HepG2 (cell line): ENCODE measurements around the gene LIN7A. TPM values are rescaled to one million over a fixed set of nuclear protein-coding genes. Genes with fewer than 3 reads are reported as not detected.

Experiments
- ATAC-seq: fragments of 200-7000 bp; cut with Tn5 transposase; 3 replicates; pipeline ENCODE4 v1.9.1; 2020; ENCODE audit warnings: mild to moderate bottlenecking, moderate library complexity
- BruUV-seq: library from RNA; stranded (reverse); fragments of 400-500 nt; replicated peaks from 2 replicates; lab custom pipeline; 2021; lab: Mats Ljungman, UMichigan
- CTCF ChIA-PET: fragments of 300-600 bp; formaldehyde crosslinking; extraction: SDS; loops from one replicate; lab custom pipeline; 2021; ENCODE audit warnings: low total read pairs, inconsistent platforms, low intra/inter-chr PET ratio; lab: Yijun Ruan, JAX
- POLR2A ChIA-PET: fragments of 350-600 bp; sonication (Branson Sonifier 250); formaldehyde crosslinking; loops from one replicate; lab custom pipeline; 2020; ENCODE audit warnings: antibody characterized with exemption, inconsistent platforms; lab: Yijun Ruan, JAX
- DNase-seq: peaks from one replicate; pipeline ENCODE4 v3.0.0-alpha.2; 2015; ENCODE audit warnings: low spot score
- FAIRE-seq: peaks from 3 replicates; lab custom pipeline; 2011; peaks lifted over from hg19 to GRCh38; lab: Jason Lieb, UNC
- H2AFZ ChIP-seq: one replicate; pipeline ENCODE4 v1.6.1; 2011; ENCODE audit warnings: low read length, inconsistent platforms
- H3K27ac ChIP-seq: fragments of 300-600 bp; 3 replicates; pipeline ENCODE4 v1.8.0; 2011; ENCODE audit warnings: mixed run types, mild to moderate bottlenecking, mixed read lengths, low read length, inconsistent platforms; ENCODE audit not compliant: insufficient read depth; ENCODE audit errors: extremely low read length
- H3K27me3 ChIP-seq, 2 experiments: fragments of 200-600 bp in 1 of 2; 2 replicates in 1 of 2; 3 replicates in 1 of 2; pipeline versions ENCODE4 v1.6.0 to v1.8.0; 2011; ENCODE audit warnings: low read length in 2 of 2, mild to moderate bottlenecking in 2 of 2, moderate library complexity in 2 of 2, inconsistent platforms in 1 of 2; ENCODE audit not compliant: insufficient read depth in 2 of 2, control insufficient read depth in 1 of 2
- H3K36me3 ChIP-seq, 2 experiments: fragments of 200-600 bp in 1 of 2; replicated peaks in 1 of 2; 2 replicates in 1 of 2; 3 replicates in 1 of 2; pipeline versions ENCODE4 v1.5.1 to v1.8.0; 2011; ENCODE audit warnings: low read length in 2 of 2, inconsistent platforms in 1 of 2; ENCODE audit not compliant: insufficient read depth in 2 of 2, control insufficient read depth in 1 of 2
- H3K4me1 ChIP-seq: 2 replicates; pipeline ENCODE4 v1.5.1; 2012; ENCODE audit warnings: low read length, inconsistent platforms; ENCODE audit not compliant: insufficient read depth
- H3K4me2 ChIP-seq: 2 replicates; pipeline ENCODE4 v1.6.0; 2011; ENCODE audit warnings: low read depth, low read length, inconsistent platforms
- H3K4me3 ChIP-seq, 3 experiments: fragments of 200-600 bp in 1 of 3; sonication (generic), shearing (Covaris generic) in 1 of 3; replicated peaks in 1 of 3; 2 replicates each; pipeline ENCODE4 v1.5.1; 2011 to 2016; ENCODE audit warnings: low read length in 3 of 3, inconsistent platforms in 2 of 3, low read depth in 2 of 3, mild to moderate bottlenecking in 2 of 3, control low read depth in 1 of 3, mixed read lengths in 1 of 3; ENCODE audit not compliant: insufficient read depth in 1 of 3
- H3K79me2 ChIP-seq: one replicate; pipeline ENCODE4 v1.6.1; 2011; ENCODE audit warnings: low read length, inconsistent platforms; ENCODE audit not compliant: insufficient read depth
- H3K9ac ChIP-seq: 2 replicates; pipeline ENCODE4 v1.6.0; 2011; ENCODE audit warnings: mild to moderate bottlenecking, low read depth, low read length, inconsistent platforms; ENCODE audit not compliant: insufficient read depth
- H3K9me3 ChIP-seq: 2 replicates; pipeline ENCODE4 v1.5.1; 2012; ENCODE audit warnings: mild to moderate bottlenecking, low read length
- H4K20me1 ChIP-seq: 2 replicates; pipeline ENCODE4 v1.6.0; 2011; ENCODE audit warnings: inconsistent platforms, mild to moderate bottlenecking, low read length, moderate library complexity; ENCODE audit not compliant: insufficient read depth
- CREB3 ChIP-seq: sonication (generic); formaldehyde crosslinking; IDR thresholded peaks from 2 replicates; pipeline ENCODE4 v1.5.0; 2020; ENCODE audit warnings: missing genetic modification reagents
- ELF3 ChIP-seq: IDR thresholded peaks from 2 replicates; pipeline ENCODE4 v1.6.1; 2016; ENCODE audit warnings: missing genetic modification reagents, missing compliant biosample characterization
- FOXJ3 ChIP-seq: sonication (generic); formaldehyde crosslinking; IDR thresholded peaks from 2 replicates; pipeline ENCODE4 v1.4.0; 2020; ENCODE audit warnings: missing genetic modification reagents, mild to moderate bottlenecking, borderline replicate concordance
- FOXK2 ChIP-seq: fragments of 450-650 bp; IDR thresholded peaks from 2 replicates; pipeline ENCODE4 v1.6.1; 2016
- HHEX ChIP-seq: IDR thresholded peaks from 2 replicates; pipeline ENCODE4 v1.6.1; 2016; ENCODE audit warnings: control low read depth
- IRX3 ChIP-seq: sonication (generic); formaldehyde crosslinking; IDR thresholded peaks from 2 replicates; pipeline ENCODE4 v1.8.1; 2023; ENCODE audit warnings: mild to moderate bottlenecking, low read depth, missing genetic modification reagents, borderline replicate concordance
- JARID2 ChIP-seq: sonication (generic); formaldehyde crosslinking; IDR thresholded peaks from 2 replicates; pipeline ENCODE4 v1.8.1; 2023; ENCODE audit warnings: missing genetic modification reagents, inconsistent platforms; ENCODE audit not compliant: insufficient replicate concordance
- KLF9 ChIP-seq: IDR thresholded peaks from 2 replicates; pipeline ENCODE4 v1.6.1; 2016; ENCODE audit warnings: low read depth
- MBNL3 ChIP-seq: fragments of 250-450 bp; sonication (Bioruptor Pico); conservative IDR thresholded peaks from 2 replicates; pipeline ENCODE4 v1.8.0; 2022; ENCODE audit warnings: mild to moderate bottlenecking, inconsistent platforms
- MTF1 ChIP-seq: sonication (generic); formaldehyde crosslinking; IDR thresholded peaks from 2 replicates; pipeline ENCODE4 v1.5.0; 2020; ENCODE audit warnings: missing genetic modification reagents
- MXI1 ChIP-seq: IDR thresholded peaks from 3 replicates; pipeline ENCODE4 v1.6.1; 2012; ENCODE audit warnings: low read depth, low read length, inconsistent platforms, borderline replicate concordance
- NBN ChIP-seq: fragments of 450-650 bp; conservative IDR thresholded peaks from 2 replicates; pipeline ENCODE4 v1.6.1; 2017
- RFX3 ChIP-seq: IDR thresholded peaks from 2 replicates; pipeline ENCODE4 v1.6.1; 2016; ENCODE audit warnings: missing biosample characterization, missing genetic modification reagents
- SATB2 ChIP-seq: sonication (generic); formaldehyde crosslinking; IDR thresholded peaks from 2 replicates; pipeline ENCODE4 v1.5.0; 2020; ENCODE audit warnings: missing genetic modification reagents
- TBX3 ChIP-seq: fragments of 450-650 bp; IDR thresholded peaks from 2 replicates; pipeline ENCODE4 v1.6.1; 2017; ENCODE audit warnings: antibody characterized with exemption, mild to moderate bottlenecking, inconsistent platforms, borderline replicate concordance
- TMF1 ChIP-seq: sonication (generic); formaldehyde crosslinking; IDR thresholded peaks from 2 replicates; pipeline ENCODE4 v1.8.1; 2022; ENCODE audit warnings: low read depth, missing genetic modification reagents
- TOE1 ChIP-seq: sonication (generic); formaldehyde crosslinking; IDR thresholded peaks from 2 replicates; pipeline ENCODE4 v1.4.0; 2020; ENCODE audit warnings: mild to moderate bottlenecking, missing genetic modification reagents
- ZBTB7B ChIP-seq: sonication (generic); formaldehyde crosslinking; IDR thresholded peaks from 2 replicates; pipeline ENCODE4 v1.4.0; 2020; ENCODE audit warnings: missing genetic modification reagents
- ZNF597 ChIP-seq: sonication (generic); formaldehyde crosslinking; IDR thresholded peaks from 2 replicates; pipeline ENCODE4 v1.5.0; 2020; ENCODE audit warnings: missing genetic modification reagents
- ZNF788 ChIP-seq: sonication (generic); formaldehyde crosslinking; IDR thresholded peaks from 2 replicates; pipeline ENCODE4 v1.5.0; 2020; ENCODE audit warnings: mild to moderate bottlenecking, missing genetic modification reagents, borderline replicate concordance
- WGBS: methylation state at CpG from one replicate; pipeline ENCODE4 v1.1.6; 2017; ENCODE audit warnings: low lambda C conversion rate; 5-methylcytosine and 5-hydroxymethylcytosine counted together
- in situ Hi-C: cut with HindIII; loops from 2 replicates; pipeline ENCODE4 v1.10.0; 2017; ENCODE audit warnings: low pct_unique_long_range_greater_than_20kb; ENCODE audit not compliant: extremely low pct_ligation_motif_present
- intact Hi-C: fragments of 100-400 bp; cut with micrococcal nuclease; formaldehyde crosslinking; loops from one replicate; pipeline ENCODE4 v1.10.0; 2022; ENCODE audit not compliant: unreplicated experiment
- polyA plus RNA-seq, 8 experiments: library from polyadenylated mRNA; depleted of rRNA in 3 of 8; stranded (reverse) in 7 of 8; unstranded in 1 of 8; fragments of >200 nt; fragmentation: Illumina TruSeq in 4 of 8; extraction: Trizol in 4 of 8; gene quantifications; 2 replicates each; pipeline versions ENCODE4 v1.2.1 to v1.2.3, GENCODE V29; 2011 to 2016; ENCODE audit warnings: low read depth in 4 of 8, missing spikeins in 1 of 8, mixed read lengths in 1 of 8; ENCODE audit not compliant: insufficient read depth in 1 of 8
- total RNA-seq, 5 experiments: library from RNA; depleted of rRNA; stranded (reverse); fragments of >200 nt; fragmentation: Illumina TruSeq; extraction: Trizol; gene quantifications; 2 replicates each; pipeline ENCODE4 v1.2.3, GENCODE V29; 2016; ENCODE audit warnings: low read depth in 1 of 5

The LIN7A gene
- total and polyA plus RNA-seq, 2 of the 13 experiments (the other 11 are each of a cell fraction or from before 2014, with no cell fraction given) = 18.5 to 19.2 TPM

- intact Hi-C loops = no loop called here
- Histone ChIP-seq H3K9me3 (no peaks in the 10 kb centered on the region), H3K27me3 (no peaks in the 10 kb centered on the region), H3K4me2 (no peak overlapping the region), H3K36me3 (no peaks in the 10 kb centered on the region; a peak in 1 of 5 replicates), H2AFZ (no peak overlapping the region), H3K4me1 (no peaks in the 10 kb centered on the region), H3K27ac (no peak overlapping the region), H3K9ac (no peak overlapping the region), H3K79me2 (peaks cover 3% of the 10 kb centered on the region)
- POLR2A ChIA-PET = no interaction called here
- no TSS peak for BruUV-seq
- FAIRE-seq (no peak), ATAC-seq (no peak), DNase-seq (no peak)
- WGBS = 96% methylated on average over 3 of the region's 3 CpGs
- CTCF ChIA-PET = no interaction called here
- TF ChIP-seq FOXJ3 (no peak), MTF1 (CRISPR knock-in tag) (no peak), ELF3 (CRISPR knock-in tag) (no peak), ZNF597 (CRISPR knock-in tag) (no peak)
- TF ChIP-seq, all 625 proteins: peak for 0
- no peaks in the 10 kb centered on the region for H4K20me1 ChIP-seq
- in situ Hi-C loops = no loop called here
- no peak overlapping the region for H3K4me3 ChIP-seq
Observed at GRCh38 chr12:80894179-80894578, 43.6 kb downstream of the LIN7A start.

GRCh38 chr12:80892597-80893445, 44.9 kb downstream of the LIN7A start:
- DNase-seq = no peak
- no peaks in the 10 kb centered on the region; a peak in 2 of 5 replicates for H3K36me3 ChIP-seq
- no peak overlapping the region for H3K27ac ChIP-seq
- ATAC-seq = no peak
- intact Hi-C loops = no loop called here
- ChIA-PET POLR2A (no interaction called here), CTCF (no interaction called here)
- BruUV-seq = no TSS peak
- H4K20me1 ChIP-seq = no peaks in the 10 kb centered on the region
- no peak overlapping the region for H2AFZ ChIP-seq
- FAIRE-seq = no peak
- peaks cover 3% of the 10 kb centered on the region for H3K79me2 ChIP-seq
- no peak overlapping the region for H3K4me3 ChIP-seq
- in situ Hi-C loops = no loop called here
- H3K27me3 ChIP-seq = no peaks in the 10 kb centered on the region
- no peaks in the 10 kb centered on the region for H3K4me1 ChIP-seq
- no peak overlapping the region for H3K4me2 ChIP-seq
- no peaks in the 10 kb centered on the region for H3K9me3 ChIP-seq
- no peak overlapping the region for H3K9ac ChIP-seq
- 94% methylated on average over 7 of the region's 7 CpGs for WGBS
- no peak for TF ChIP-seq JARID2 (CRISPR knock-in tag)
- no peak for TF ChIP-seq MBNL3 (CRISPR knock-in tag)
- no peak for TF ChIP-seq ZBTB7B (CRISPR knock-in tag)
- TF ChIP-seq CREB3 (CRISPR knock-in tag) = no peak
- TF ChIP-seq KLF9 (CRISPR knock-in tag) = no peak
- no peak for TF ChIP-seq TBX3
- no peak for TF ChIP-seq SATB2 (CRISPR knock-in tag)
- TF ChIP-seq FOXK2 = no peak
- no peak for TF ChIP-seq TMF1 (CRISPR knock-in tag)
- TF ChIP-seq NBN = no peak
- no peak for TF ChIP-seq IRX3 (CRISPR knock-in tag)
- no peak for TF ChIP-seq HHEX
- TF ChIP-seq RFX3 (CRISPR knock-in tag) = no peak
- TF ChIP-seq MXI1 = no peak
- TF ChIP-seq TOE1 (CRISPR knock-in tag) = no peak
- TF ChIP-seq ZNF788 = no peak
